OCI-LY3 (cell line): ENCODE data around the gene FAM177B.

ENCODE experiments used
- CTCF ChIP-seq: fragments of 200-600, 300-600 bp; sonication (generic); IDR thresholded peaks from 2 replicates; pipeline ENCODE4 v1.5.1; 2014; ENCODE audit warnings: antibody characterized with exemption, low read length, low read depth
- EZH2phosphoT487 ChIP-seq: fragments of 200-600 bp; shearing (Covaris generic); IDR thresholded peaks from 2 replicates; pipeline ENCODE4 v1.6.1; 2018; ENCODE audit warnings: antibody characterized with exemption, mixed run types, low read depth

GRCh38 chr1:222713091-222713961 is 23.7 kb upstream of the FAM177B start:
- TF ChIP-seq CTCF (peak; percentile 23), EZH2phosphoT487 (no peak)
